IPS-15b (cell line): ENCODE measurements around the gene TTLL11.

Experiments
- H3K27me3 ChIP-seq: one replicate; pipeline ENCODE4 v1.6.1; 2013; ENCODE audit warnings: low read length; ENCODE audit not compliant: control insufficient read depth, insufficient read depth
- H3K36me3 ChIP-seq: one replicate; pipeline ENCODE4 v1.6.1; 2013; ENCODE audit warnings: low read length; ENCODE audit not compliant: control insufficient read depth, insufficient read depth
- H3K4me1 ChIP-seq: one replicate; pipeline ENCODE4 v1.6.1; 2013; ENCODE audit warnings: mild to moderate bottlenecking, low read length; ENCODE audit not compliant: control insufficient read depth, insufficient read depth
- H3K4me3 ChIP-seq: one replicate; pipeline ENCODE4 v1.5.1; 2013; ENCODE audit warnings: low read depth, low read length
- H3K9ac ChIP-seq: one replicate; pipeline ENCODE4 v1.6.1; 2013; ENCODE audit warnings: low read depth, mild to moderate bottlenecking, low read length
- H3K9me3 ChIP-seq: one replicate; pipeline ENCODE4 v1.6.1; 2013; ENCODE audit warnings: mild to moderate bottlenecking, low read length; ENCODE audit not compliant: control insufficient read depth, insufficient read depth

The TTLL11 gene

GRCh38 chr9:121853617-121854395 lies 239.3 kb downstream of the TTLL11 start:
- Histone ChIP-seq H3K9me3 (no peaks in the 10 kb centered on the region), H3K9ac (no peak overlapping the region), H3K36me3 (no peaks in the 10 kb centered on the region), H3K27me3 (no peaks in the 10 kb centered on the region), H3K4me1 (no peaks in the 10 kb centered on the region), H3K4me3 (no peak overlapping the region)

GRCh38 chr9:121852651-121853616 lies 240.2 kb downstream of the TTLL11 start:
- no peaks in the 10 kb centered on the region for H3K27me3 ChIP-seq
- no peak overlapping the region for H3K4me3 ChIP-seq
- H3K9ac ChIP-seq = no peak overlapping the region
- no peaks in the 10 kb centered on the region for H3K9me3 ChIP-seq
- no peaks in the 10 kb centered on the region for H3K36me3 ChIP-seq
- no peaks in the 10 kb centered on the region for H3K4me1 ChIP-seq

GRCh38 chr9:121852241-121852640 lies 240.9 kb downstream of the TTLL11 start:
- H3K9ac ChIP-seq = no peak overlapping the region
- H3K4me3 ChIP-seq = no peak overlapping the region
- H3K4me1 ChIP-seq = no peaks in the 10 kb centered on the region
- no peaks in the 10 kb centered on the region for H3K27me3 ChIP-seq
- no peaks in the 10 kb centered on the region for H3K36me3 ChIP-seq
- no peaks in the 10 kb centered on the region for H3K9me3 ChIP-seq

GRCh38 chr9:121851641-121852091 lies 241.4 kb downstream of the TTLL11 start:
- Histone ChIP-seq H3K4me1 (no peaks in the 10 kb centered on the region), H3K9me3 (no peaks in the 10 kb centered on the region), H3K4me3 (no peak overlapping the region), H3K27me3 (no peaks in the 10 kb centered on the region), H3K36me3 (no peaks in the 10 kb centered on the region), H3K9ac (no peak overlapping the region)

GRCh38 chr9:121850366-121850765 lies 242.7 kb downstream of the TTLL11 start:
- no peaks in the 10 kb centered on the region for H3K4me1 ChIP-seq
- H3K9me3 ChIP-seq = no peaks in the 10 kb centered on the region
- no peak overlapping the region for H3K9ac ChIP-seq
- H3K27me3 ChIP-seq = no peaks in the 10 kb centered on the region
- no peaks in the 10 kb centered on the region for H3K36me3 ChIP-seq
- H3K4me3 ChIP-seq = no peak overlapping the region

- H3K4me3 ChIP-seq = no peak overlapping the region
- H3K9ac ChIP-seq = no peak overlapping the region
- H3K9me3 ChIP-seq = no peaks in the 10 kb centered on the region
Measured at GRCh38 chr9:121849554-121849953, 243.6 kb downstream of the TTLL11 start.

GRCh38 chr9:121844562-121844961 lies 248.5 kb downstream of the TTLL11 start:
- no peaks in the 10 kb centered on the region for H3K9me3 ChIP-seq
- H3K4me1 ChIP-seq = peaks cover 5% of the 10 kb centered on the region
- H3K27me3 ChIP-seq = no peaks in the 10 kb centered on the region
- H3K36me3 ChIP-seq = no peaks in the 10 kb centered on the region
- no peak overlapping the region for H3K4me3 ChIP-seq
- no peak overlapping the region for H3K9ac ChIP-seq

More at GRCh38 chr9:121849554-121849953, 243.6 kb downstream of the TTLL11 start:
- Histone ChIP-seq H3K36me3 (no peaks in the 10 kb centered on the region), H3K4me1 (no peaks in the 10 kb centered on the region), H3K27me3 (no peaks in the 10 kb centered on the region)

- H3K9me3 ChIP-seq = no peaks in the 10 kb centered on the region
- H3K4me3 ChIP-seq = no peak overlapping the region
- H3K27me3 ChIP-seq = no peaks in the 10 kb centered on the region
- H3K36me3 ChIP-seq = no peaks in the 10 kb centered on the region
- no peak overlapping the region for H3K9ac ChIP-seq
- H3K4me1 ChIP-seq = peaks cover 5% of the 10 kb centered on the region
Measured at GRCh38 chr9:121844098-121844497, 249.0 kb downstream of the TTLL11 start.

- H3K4me3 ChIP-seq = no peak overlapping the region
- H3K27me3 ChIP-seq = no peaks in the 10 kb centered on the region
- no peaks in the 10 kb centered on the region for H3K9me3 ChIP-seq
- H3K4me1 ChIP-seq = peaks cover 5% of the 10 kb centered on the region
- H3K36me3 ChIP-seq = no peaks in the 10 kb centered on the region
- H3K9ac ChIP-seq = no peak overlapping the region
Measured at GRCh38 chr9:121842612-121842978, 250.5 kb downstream of the TTLL11 start.

- no peaks in the 10 kb centered on the region for H3K9me3 ChIP-seq
- H3K36me3 ChIP-seq = no peaks in the 10 kb centered on the region
- no peaks in the 10 kb centered on the region for H3K27me3 ChIP-seq
- no peak overlapping the region for H3K4me3 ChIP-seq
- no peak overlapping the region for H3K9ac ChIP-seq
- peaks cover 5% of the 10 kb centered on the region for H3K4me1 ChIP-seq
Measured at GRCh38 chr9:121841771-121842611, 251.1 kb downstream of the TTLL11 start.
